ENCODE measurements around the gene ZC3H12D. TPM values are rescaled to one million over a fixed set of nuclear protein-coding genes. Genes with fewer than 3 reads are reported as not detected.

Gene ZC3H12D
- total and polyA plus RNA-seq, 2 of the 13 experiments (the other 11 are each of a cell fraction or from before 2014, with no cell fraction given): 1.2 to 2.7 TPM

- POLR2A ChIA-PET: no interaction called here
- Histone ChIP-seq H3K36me3 (replicated peaks in 1 of 2; ENCODE audit: control insufficient read depth in 1 of 2, insufficient read depth in 2 of 2, low read length in 2 of 2) (no peaks in the 10 kb centered on the region; a peak in 1 of 5 replicates), H2AFZ (ENCODE audit: low read length) (no peak overlapping the region), H3K9me3 (ENCODE audit: low read length) (no peaks in the 10 kb centered on the region), H3K9ac (ENCODE audit: insufficient read depth, low read depth, low read length) (no peak overlapping the region), H3K27me3 (ENCODE audit: control insufficient read depth in 1 of 2, insufficient read depth in 2 of 2, low read length in 2 of 2) (no peaks in the 10 kb centered on the region), H3K27ac (ENCODE audit: extremely low read length, insufficient read depth, low read length) (no peak overlapping the region), H4K20me1 (ENCODE audit: insufficient read depth, low read length) (no peaks in the 10 kb centered on the region), H3K4me3 (replicated peaks in 1 of 3; ENCODE audit: insufficient read depth in 1 of 3, low read depth in 2 of 3, low read length in 3 of 3) (no peak overlapping the region), H3K4me1 (ENCODE audit: insufficient read depth, low read length) (peaks cover 15% of the 10 kb centered on the region), H3K4me2 (ENCODE audit: low read depth, low read length) (no peak overlapping the region), H3K79me2 (ENCODE audit: insufficient read depth, low read length) (no peaks in the 10 kb centered on the region)
- no peak for ATAC-seq
- in situ Hi-C loops (cut with HindIII; ENCODE audit: extremely low pct_ligation_motif_present, low pct_unique_long_range_greater_than_20kb) (no loop called here), intact Hi-C loops (cut with micrococcal nuclease; ENCODE audit: unreplicated experiment) (no loop called here)
- CTCF ChIA-PET (ENCODE audit: low intra/inter-chr PET ratio, low total read pairs): no interaction called here
- FAIRE-seq: no peak
- 78% methylated on average over 5 of the region's 5 CpGs for WGBS (ENCODE audit: low lambda C conversion rate)
- TF ChIP-seq KDM4B (CRISPR knock-in tag; IDR thresholded peaks at IDR 0.05) (no peak), ZNF770 (CRISPR knock-in tag; IDR thresholded peaks at IDR 0.05) (no peak), ZNF530 (CRISPR knock-in tag; IDR thresholded peaks at IDR 0.05; ENCODE audit: low read depth) (no peak), ZNF674 (CRISPR knock-in tag; IDR thresholded peaks at IDR 0.05; ENCODE audit: low read depth) (no peak), ZBTB20 (CRISPR knock-in tag; IDR thresholded peaks at IDR 0.05; ENCODE audit: borderline replicate concordance, low read depth) (no peak), ZNF878 (CRISPR knock-in tag; IDR thresholded peaks at IDR 0.05) (no peak), KLF11 (CRISPR knock-in tag; IDR thresholded peaks at IDR 0.05) (no peak), ZNF790 (CRISPR knock-in tag; IDR thresholded peaks at IDR 0.05; ENCODE audit: borderline replicate concordance) (no peak), ZNF652 (CRISPR knock-in tag; IDR thresholded peaks at IDR 0.05; ENCODE audit: borderline replicate concordance, low read depth) (no peak), ZNF256 (CRISPR knock-in tag; conservative IDR thresholded peaks at IDR 0.05) (no peak), TARDBP (CRISPR knock-in tag; IDR thresholded peaks at IDR 0.05) (no peak), SUZ12 (IDR thresholded peaks at IDR 0.05; ENCODE audit: low read depth, low read length) (no peak), ZFP36L1 (CRISPR knock-in tag; IDR thresholded peaks at IDR 0.05) (no peak), RFX3 (CRISPR knock-in tag; IDR thresholded peaks at IDR 0.05) (no peak)
- BruUV-seq (replicated peaks): no TSS peak
- DNase-seq (ENCODE audit: low spot score): no peak
Measured at GRCh38 chr6:149459761-149460160, 25.1 kb downstream of the ZC3H12D start.

All from HepG2 (cell line).